KBM-7 (cell line): ENCODE measurements around the gene CEACAM19.
A peak's percentile ranks its signal among the peaks of the same experiment; 100 is the strongest.
"Not testable (repeated sequence)": the region's sequence is repeated elsewhere in the genome, so short reads cannot be mapped to it uniquely, and the experiment has no call there.

ENCODE experiments used
- DNase-seq: peaks from one replicate; pipeline ENCODE4 v3.0.0-alpha.2; 2015
- in situ Hi-C: fragments of 300-500 bp; cut with MboI; formaldehyde crosslinking; loops from 2 replicates; pipeline ENCODE4 v1.14.3; 2020; ENCODE audit warnings: low sequenced_read_pairs, low pct_unique_long_range_greater_than_20kb, mixed read lengths

CEACAM19 gene

GRCh38 chr19:44689290-44690130, 18.2 kb downstream of the CEACAM19 start:
- DNase-seq = peak; percentile 79
- in situ Hi-C loops = no loop called here

- in situ Hi-C loops = no loop called here
- no peak for DNase-seq
Observed at GRCh38 chr19:44690131-44690440, 18.8 kb downstream of the CEACAM19 start.

- no peak for DNase-seq
- in situ Hi-C loops = no loop called here
Observed at GRCh38 chr19:44692379-44692721, 21.1 kb downstream of the CEACAM19 start.

GRCh38 chr19:44694184-44694579, 22.9 kb downstream of the CEACAM19 start:
- peak; percentile 65 for DNase-seq
- in situ Hi-C loops = no loop called here

- in situ Hi-C loops = no loop called here
- no peak for DNase-seq
Observed at GRCh38 chr19:44696939-44697669, 25.8 kb downstream of the CEACAM19 start.

- in situ Hi-C loops = no loop called here
- no peak for DNase-seq
Observed at GRCh38 chr19:44697670-44698034, 26.4 kb downstream of the CEACAM19 start.

GRCh38 chr19:44698492-44699201, 27.4 kb downstream of the CEACAM19 start, which contains the start of gene CEACAM16:
Gene CEACAM16, plus strand, starts transcription at chr19:44699151. Its CDS starts 2,306 bp downstream, at chr19:44701457.
- in situ Hi-C loops = no loop called here
- DNase-seq = no peak

GRCh38 chr19:44700547-44700946, 29.3 kb downstream of the CEACAM19 start:
- in situ Hi-C loops = no loop called here

GRCh38 chr19:44701228-44701627, 29.9 kb downstream of the CEACAM19 start:
- DNase-seq = no peak

More at GRCh38 chr19:44700547-44700946, 29.3 kb downstream of the CEACAM19 start:
- no peak for DNase-seq

GRCh38 chr19:44702551-44703176, 31.4 kb downstream of the CEACAM19 start:
- no peak for DNase-seq
- in situ Hi-C loops = no loop called here

More at GRCh38 chr19:44701228-44701627, 29.9 kb downstream of the CEACAM19 start:
- in situ Hi-C loops = no loop called here

- in situ Hi-C loops = no loop called here
- no peak for DNase-seq
Observed at GRCh38 chr19:44703336-44704078, 32.2 kb downstream of the CEACAM19 start.

- in situ Hi-C loops = no loop called here
- DNase-seq = no peak
Observed at GRCh38 chr19:44704982-44705381, 33.7 kb downstream of the CEACAM19 start.

GRCh38 chr19:44705502-44706010, 34.3 kb downstream of the CEACAM19 start:
- DNase-seq = no peak
- in situ Hi-C loops = no loop called here

GRCh38 chr19:44706506-44707236, 35.4 kb downstream of the CEACAM19 start:
- no peak for DNase-seq
- in situ Hi-C loops = no loop called here

GRCh38 chr19:44707794-44708193, 36.5 kb downstream of the CEACAM19 start:
- no peak for DNase-seq
- in situ Hi-C loops = no loop called here

GRCh38 chr19:44708940-44709339, 37.7 kb downstream of the CEACAM19 start:
- in situ Hi-C loops = no loop called here
- no peak for DNase-seq

GRCh38 chr19:44709434-44710266, 38.4 kb downstream of the CEACAM19 start:
- DNase-seq, in situ Hi-C loops: not testable (repeated sequence)
